GM19035 (cell line): ENCODE data around the gene JAK3.
"Not testable (repeated sequence)": the region's sequence is repeated elsewhere in the genome, so short reads cannot be mapped to it uniquely, and the experiment has no call there.

Experiments
- ATAC-seq: cut with Tn5 transposase; IDR thresholded peaks from one replicate; pipeline ENCODE4 v1.9.1; 2021; ENCODE audit not compliant: unreplicated experiment

Gene JAK3

DNA sequence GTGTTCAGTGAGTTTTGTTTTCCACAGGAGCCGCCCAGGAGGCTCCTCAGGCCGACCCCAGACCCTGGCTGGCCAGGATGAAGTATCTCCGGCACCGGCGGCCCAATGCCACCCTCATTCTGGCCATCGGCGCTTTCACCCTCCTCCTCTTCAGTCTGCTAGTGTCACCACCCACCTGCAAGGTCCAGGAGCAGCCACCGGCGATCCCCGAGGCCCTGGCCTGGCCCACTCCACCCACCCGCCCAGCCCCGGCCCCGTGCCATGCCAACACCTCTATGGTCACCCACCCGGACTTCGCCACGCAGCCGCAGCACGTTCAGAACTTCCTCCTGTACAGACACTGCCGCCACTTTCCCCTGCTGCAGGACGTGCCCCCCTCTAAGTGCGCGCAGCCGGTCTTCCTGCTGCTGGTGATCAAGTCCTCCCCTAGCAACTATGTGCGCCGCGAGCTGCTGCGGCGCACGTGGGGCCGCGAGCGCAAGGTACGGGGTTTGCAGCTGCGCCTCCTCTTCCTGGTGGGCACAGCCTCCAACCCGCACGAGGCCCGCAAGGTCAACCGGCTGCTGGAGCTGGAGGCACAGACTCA is 40.0 kb downstream of the JAK3 start:
- ATAC-seq: no peak

DNA sequence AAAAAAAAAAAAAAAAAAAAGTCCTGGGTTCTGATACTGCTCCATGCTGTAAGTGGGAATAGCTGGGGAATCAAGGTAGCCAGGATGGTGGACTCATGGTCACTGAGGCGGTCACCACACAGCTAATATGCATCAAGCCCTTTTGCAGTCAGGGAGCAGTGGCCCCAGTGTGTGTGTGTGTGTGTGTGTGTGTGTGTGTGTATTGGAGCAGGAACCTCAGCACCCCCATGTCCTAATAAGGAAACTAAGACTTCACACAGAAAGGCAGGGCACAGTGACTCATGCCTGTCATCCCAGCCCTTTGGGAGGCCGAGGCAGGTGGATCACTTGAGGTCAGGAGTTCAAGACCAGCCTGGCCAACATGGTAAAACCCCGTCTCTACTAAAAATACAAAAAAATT is 40.8 kb downstream of the JAK3 start:
- no peak for ATAC-seq

DNA sequence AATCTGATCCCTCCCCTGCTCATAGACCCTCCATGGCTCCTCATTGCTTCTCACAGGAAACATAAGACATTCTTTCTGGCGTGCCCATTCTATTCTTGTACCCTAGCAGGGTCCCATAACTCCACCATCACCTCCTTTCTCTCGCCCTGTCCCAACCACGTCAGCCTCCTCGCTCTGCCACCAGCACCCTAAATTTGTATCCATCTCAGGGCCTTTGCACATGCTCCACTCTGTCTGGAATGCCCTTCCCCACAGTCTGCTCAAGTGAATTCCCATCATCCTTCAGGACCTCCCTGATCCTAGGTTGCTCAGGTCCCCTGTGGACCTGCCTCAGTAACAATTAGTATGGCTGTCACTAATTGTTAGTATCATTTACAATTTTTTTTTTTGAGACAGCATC is 42.4 kb downstream of the JAK3 start:
- no peak for ATAC-seq

DNA sequence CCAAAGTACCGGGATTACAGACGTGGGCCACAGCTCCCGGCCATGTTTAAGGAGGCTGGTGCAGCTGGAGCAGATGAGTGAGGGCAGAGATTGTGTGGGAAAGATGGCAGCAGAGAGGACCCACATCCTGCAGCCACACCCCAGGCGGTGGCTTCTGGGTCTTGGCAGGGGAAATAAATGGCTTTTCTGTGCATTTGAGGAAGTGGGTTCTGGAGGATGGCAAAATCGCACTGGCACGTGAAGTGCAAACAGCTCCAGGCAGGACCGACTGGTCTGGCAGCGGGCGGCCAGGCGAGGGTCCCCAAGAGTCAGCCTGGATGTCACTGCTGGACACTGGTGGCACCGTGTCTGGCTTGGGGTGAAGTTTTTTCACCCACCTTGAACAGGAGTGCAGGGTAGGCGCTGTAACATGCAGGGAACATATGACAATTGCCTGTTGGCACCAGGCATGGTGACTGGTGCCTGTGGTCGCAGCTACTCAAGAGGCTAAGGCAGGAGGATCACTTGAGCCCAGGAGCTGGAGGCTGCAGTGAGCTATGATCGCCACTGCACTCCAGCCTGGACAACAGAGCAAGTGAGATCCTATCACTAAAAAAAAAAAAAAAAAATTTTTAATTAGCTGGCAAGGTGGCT is 44.4 kb downstream of the JAK3 start:
- ATAC-seq: no peak

DNA sequence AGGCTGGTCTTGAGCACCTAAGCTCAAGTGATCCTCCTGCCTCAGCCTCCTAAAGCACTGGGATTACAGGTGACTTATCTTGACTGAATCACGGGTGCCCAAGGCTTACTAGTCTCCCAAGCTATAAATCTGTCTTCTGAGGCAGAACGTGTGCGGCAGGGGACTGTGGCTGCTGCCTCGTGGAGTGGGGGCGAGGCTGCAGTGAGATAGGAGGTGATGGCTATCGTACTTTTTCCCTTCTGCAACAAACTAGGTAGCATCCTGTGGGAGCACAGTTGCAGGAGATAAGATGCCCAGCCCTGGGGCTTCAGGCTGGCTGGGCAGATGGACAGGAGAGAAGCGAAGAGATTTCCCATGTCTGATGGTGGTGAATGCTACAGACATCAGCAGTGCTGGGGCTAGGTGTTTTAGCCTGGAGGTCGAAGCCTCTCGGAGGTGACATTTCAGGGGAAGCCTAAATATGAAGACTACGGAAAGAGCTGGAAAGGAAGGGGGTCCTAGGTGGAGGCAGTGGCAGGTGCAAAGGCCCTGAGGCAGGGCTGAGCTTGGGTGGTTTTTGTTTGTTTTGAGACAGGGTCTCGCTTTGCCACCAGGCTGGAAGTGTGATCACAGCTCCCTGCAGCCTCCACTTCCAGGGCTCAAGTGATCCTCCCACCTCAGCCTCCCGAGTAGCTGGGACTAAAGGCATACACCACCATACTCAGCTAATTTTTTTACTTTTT is 45.5 kb downstream of the JAK3 start:
- no peak for ATAC-seq

DNA sequence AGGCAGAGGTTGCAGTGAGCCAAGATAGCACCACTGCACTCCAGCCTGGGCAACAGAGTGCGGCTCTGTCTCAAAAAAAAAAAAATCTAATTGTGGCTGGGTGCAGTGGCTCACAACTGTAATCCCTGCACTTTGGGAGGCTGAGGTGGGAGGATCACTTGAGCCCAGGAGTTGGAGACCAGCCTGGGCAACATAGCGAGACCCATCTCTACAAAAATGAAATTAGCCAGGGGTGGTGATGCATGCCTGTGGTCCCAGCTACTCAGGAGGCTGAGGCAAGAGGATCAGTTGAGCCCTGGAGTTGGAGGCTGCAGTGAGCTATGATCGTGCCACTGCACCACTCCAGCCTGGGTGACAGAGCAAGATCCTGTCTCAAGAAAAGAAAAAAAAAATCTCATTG is 49.2 kb downstream of the JAK3 start:
- not testable (repeated sequence) for ATAC-seq

DNA sequence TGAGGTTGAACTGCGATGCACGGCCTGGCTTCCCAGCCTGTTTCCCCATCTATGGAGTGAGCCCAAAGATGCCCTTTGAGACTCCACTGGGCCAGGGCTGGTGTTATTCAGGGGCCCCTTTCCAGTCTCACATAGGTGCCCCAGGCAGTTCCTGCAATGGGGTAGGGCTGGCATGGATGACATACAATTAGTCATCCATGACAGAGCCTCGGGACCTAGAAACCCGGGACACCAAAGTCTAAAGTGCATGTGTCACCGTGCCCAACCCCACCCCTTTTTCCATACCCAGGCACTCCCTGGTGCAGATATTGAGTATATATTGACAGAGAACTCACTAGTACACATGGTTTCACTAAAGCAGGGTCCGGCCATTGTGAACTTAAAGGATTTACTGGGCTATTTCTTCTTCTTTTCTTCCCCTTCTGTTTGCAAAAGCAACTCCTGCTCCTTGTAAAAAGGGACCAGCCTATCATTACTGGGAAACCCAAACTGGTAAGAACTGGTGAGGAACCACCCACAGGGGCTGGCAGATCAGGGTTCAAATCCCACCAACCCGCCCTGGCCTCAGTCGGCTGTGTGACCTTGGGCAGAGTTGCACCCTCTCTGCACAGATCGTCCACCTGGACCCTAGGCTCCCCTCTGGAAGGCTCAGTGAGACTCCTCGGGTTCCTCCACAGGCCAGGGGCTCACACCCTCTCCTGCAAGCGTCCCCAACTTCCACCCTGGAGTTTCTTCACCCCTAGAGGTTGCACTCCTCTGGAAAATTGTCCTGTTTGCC is 50.2 kb downstream of the JAK3 start:
- no peak for ATAC-seq

DNA sequence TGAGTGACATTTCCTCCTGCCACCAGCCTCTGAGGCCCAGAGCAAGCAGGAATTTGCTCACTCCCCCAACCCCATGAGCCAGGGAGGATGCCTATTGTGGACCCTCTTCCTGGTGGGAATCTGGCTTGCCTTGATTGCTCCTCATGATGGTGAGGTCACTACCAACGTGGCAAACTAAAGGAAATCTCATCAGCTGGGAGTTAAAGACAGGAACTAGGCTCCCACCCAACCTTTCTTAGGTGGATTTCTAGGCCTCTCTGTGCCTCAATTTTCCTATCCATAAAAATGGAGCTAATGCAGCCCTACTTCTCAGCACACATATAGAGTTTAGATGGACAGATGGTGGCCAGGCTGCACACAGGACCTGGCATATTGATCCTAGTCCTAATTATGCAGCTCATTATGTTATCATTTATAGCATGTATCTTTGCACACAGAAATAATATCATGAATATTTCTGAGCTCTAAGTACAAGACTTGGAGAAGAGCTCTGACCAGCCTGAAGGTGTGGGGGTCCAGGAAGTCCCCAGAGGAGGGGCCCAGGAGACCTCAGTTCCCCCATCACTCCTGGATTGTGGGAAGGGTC is 50.9 kb downstream of the JAK3 start:
- ATAC-seq: no peak

DNA sequence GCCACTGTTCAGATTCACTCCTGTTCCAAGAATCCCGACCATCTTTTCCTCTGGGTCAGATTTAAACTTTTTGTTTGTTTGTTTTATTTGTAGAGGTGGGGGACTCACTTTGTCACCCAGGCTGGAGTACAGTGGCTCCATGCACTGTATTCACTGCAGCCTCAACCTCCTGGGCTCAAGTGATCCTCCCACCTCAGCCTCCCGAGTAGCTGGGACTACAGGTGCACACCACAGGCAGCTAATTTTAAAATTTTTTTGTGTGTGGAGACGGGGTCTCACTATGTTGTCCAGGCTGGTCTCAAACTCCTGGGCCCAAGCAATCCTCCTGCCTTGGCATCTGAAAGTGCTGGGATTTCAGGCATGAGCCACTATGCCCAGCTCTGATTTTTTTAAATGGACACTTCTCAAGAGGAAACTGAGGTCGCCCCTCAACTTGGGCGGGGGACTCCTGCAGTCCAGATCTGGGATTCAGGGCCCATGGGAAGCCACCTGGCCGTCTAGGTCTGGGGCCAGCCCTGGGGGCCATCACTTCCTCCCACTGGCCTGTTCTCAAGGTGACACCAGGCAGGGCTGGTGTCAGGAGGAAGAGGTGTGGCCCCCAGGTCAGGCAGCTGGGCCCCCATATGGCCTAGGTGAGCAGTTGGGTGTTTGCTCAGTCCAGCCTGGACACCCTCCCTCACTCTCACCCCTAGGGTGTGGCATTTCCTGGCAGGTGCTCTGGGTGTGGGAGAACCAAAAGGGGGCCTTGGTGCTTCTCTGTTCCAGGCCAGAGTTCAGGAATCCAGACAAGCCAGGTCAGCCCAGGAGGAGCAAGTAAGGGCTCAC is 51.6 kb downstream of the JAK3 start:
- ATAC-seq: no peak

DNA sequence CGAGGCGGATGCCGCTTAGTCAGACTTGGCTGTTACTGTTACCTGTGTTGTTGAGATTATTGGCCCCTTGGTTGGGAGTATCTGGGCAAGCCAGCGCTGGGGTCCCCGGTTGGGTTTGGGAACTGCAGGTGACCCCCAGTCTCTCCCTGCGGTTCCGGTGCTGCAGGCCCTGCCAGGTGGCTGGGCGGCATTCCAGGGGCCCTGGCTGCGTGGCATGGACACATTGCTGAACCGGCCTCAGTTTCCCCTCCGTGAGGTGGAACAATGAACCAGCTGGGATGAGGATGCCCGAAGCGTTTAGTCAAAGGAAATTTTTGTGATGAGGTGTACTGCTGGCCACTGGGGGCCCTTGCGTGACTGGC is 52.3 kb downstream of the JAK3 start:
- ATAC-seq: no peak

DNA sequence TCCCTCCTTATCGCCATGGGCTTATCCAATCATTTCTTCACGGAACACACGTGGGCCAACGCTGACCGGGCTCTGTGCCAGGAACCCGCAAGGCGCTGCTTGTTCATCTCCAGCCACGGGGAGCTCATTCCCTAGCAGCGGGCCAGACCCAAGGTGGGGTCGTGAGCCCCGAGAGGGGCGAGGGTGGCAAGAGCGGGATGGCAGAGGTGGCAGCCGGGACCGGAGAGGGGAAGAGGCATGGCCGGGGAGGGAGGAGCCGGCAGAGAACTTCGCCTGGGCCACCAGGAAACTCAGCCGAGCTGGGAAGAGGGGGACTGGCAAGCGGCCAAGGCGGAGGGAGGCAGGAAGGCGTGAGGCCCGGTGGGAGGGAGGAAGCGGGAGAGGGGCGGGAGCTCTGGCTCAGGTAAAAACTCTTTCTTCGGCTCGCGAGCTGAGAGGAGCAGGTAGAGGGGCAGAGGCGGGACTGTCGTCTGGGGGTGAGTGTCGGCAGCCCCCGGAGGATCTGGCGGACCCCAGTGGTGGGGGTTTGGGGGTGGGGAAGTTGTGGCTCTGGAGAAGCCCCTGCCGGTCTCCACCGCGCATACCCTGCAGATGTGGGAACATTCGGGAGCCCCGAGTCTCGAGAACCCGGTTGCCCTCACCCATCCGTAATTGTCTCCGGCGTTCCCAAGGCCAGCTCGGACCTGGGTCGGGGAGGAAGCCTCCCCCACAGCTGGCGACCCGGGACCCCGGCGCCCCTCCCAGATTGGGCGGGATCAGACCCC is 52.9 kb downstream of the JAK3 start, which contains the start of gene B3GNT3:
Gene B3GNT3 (plus strand): TSS at position 408 of the 764 bp plus-strand sequence. CDS start 12,670 bp downstream, outside the sequence.
- no peak for ATAC-seq

DNA sequence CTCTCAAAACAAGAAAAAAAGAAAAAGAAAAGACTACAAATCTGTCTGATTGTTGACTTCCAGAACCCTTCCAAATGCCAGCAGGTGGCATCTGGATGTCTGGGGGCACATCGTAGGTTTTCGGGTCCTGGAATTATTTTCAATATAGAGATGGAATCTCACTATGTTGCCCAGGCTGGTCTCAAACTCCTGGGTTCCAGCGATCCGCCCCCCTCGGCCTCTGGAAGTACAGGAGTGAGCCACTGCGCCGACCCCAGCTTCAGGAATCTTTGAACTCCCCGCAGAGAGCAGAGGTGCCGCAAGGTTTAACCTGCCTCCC is 53.4 kb downstream of the JAK3 start:
- ATAC-seq: no peak

DNA sequence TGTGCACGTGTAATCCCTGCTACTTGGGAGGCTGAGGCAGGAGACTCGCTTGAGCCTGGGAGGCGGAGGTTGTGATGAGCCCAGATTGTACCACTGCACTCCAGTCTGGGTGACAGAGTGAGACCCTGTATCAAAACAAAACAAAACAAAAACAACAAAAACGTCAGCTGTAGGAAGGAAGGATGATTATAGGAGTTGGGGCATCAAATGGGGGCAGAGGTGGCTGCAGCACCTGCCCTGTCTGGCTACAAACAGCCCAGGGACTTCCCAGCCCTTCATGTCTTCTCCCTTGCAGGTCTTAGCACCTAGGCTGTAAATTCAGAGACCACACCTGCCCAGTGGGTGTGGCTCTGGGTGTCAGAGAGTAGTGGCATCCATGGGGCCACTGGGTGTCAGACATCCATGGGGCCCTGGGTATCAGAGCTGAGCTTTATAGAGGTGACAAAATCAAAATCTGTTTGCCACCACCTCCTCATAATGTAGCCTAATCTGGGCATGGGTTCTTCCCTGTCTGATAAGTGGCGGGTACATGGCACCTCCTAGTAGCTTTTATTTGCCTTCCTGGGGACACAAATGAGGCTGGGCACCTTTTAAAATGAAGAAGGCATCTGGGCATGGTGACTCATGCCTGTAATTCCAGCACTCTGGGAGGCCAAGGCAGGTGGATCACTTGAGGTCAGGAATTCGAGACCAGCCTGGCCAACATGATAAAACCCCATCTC is 57.6 kb downstream of the JAK3 start:
- ATAC-seq: no peak

DNA sequence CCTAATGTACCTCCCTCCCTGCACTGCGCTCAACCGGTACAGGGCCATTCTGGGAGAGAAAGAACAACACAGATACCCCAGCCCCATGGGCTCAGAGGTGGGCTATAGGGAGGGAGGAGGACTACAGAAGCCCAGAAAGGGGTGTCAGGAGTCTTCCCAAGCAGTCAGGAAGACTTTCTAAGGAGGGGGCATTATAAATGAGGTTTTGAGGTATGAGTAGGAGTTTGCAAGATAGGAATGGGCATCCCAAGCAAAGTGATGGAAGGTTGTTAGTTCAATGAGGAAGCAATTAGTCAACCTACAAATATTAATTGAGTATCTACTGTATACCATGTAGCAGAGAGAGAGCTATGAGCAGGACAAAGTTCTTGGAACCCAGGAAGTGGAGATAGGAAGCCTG is 59.1 kb downstream of the JAK3 start:
- ATAC-seq: no peak

DNA sequence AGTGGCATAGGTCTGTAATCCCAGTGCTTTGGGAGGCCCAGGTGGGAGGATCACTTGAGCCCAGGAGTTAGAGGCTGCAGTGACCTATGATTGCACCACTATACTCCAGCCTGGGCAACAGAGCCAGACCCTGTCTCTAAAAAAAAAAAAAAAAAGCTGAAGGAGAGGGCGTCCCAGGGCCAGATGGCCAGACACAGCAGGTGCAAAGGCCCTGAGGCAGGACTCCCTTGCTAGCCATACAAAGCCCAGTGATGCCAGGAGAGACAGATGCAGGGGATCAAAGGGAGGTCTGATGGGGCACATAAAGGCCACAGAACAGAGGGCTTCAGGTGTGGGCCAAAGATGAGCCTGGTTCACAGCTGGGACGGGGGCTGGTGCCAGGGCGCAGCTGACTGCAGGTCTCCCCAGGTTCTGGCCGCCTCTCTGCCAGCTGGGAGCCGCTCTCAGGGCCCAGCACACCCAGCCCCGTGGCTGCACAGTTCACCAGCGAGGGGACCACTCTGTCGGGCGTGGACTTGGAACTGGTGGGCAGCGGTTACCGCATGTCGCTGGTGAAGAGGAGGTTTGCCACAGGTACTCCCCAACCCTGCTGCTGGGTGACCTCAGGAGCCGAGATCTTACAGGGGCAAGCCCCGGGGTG is 60.4 kb downstream of the JAK3 start:
- ATAC-seq: no peak

DNA sequence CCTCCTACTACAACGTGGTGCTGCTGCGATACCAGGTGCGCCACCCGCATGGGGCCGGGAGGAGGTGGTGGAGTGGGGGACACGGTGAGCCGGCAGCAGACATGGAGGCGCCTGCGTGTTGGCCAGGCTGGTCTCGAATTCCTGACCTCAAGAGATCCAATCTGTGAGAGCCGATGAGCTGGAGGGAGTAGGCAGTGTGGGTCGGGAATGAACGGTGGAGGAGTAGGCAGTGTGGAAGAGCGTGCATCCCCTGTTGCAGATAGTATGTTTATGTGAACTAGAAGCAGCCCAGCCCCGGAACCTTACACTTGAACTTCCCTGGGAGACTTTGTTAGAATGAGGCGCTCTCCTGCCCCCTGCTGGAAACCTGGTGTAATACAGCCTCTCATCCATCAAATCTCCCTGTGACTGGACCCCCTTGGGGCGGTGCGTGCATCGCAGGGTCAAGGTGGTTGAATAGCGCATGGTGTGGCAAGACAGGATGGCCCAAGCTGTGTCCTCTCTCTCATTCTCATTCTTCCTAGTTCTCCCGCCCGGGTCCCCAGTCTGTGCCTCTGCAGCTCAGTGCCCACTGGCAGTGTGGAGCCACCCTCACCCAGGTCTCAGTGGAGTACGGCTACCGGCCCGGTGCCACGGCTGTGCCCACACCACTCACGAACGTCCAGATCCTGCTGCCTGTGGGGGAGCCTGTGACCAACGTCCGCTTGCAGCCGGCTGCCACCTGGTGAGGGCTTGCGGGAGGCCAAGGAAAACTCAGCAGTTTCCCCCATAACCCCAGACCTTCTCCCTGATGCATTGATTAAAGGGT is 63.4 kb downstream of the JAK3 start:
- ATAC-seq: no peak

DNA sequence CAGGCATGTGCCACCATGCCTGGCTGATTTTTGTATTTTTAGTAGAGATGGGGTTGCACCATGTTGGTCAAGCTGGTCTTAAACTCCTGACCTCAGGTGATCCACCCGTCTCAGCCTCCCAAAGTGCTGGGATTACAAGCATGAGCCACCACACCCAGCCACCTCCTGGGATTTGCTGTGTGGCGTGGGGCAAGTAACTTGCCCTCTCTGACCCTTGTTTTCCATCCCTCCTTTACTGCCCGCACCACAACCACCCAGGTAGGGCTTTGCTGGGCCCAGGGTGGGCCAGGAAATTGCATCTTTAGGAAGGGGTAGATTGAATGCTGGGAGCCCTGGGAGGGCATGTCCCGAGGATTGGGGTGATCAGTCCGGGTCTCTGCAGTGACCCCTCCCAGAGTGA is 64.1 kb downstream of the JAK3 start:
- ATAC-seq: not testable (repeated sequence)

DNA sequence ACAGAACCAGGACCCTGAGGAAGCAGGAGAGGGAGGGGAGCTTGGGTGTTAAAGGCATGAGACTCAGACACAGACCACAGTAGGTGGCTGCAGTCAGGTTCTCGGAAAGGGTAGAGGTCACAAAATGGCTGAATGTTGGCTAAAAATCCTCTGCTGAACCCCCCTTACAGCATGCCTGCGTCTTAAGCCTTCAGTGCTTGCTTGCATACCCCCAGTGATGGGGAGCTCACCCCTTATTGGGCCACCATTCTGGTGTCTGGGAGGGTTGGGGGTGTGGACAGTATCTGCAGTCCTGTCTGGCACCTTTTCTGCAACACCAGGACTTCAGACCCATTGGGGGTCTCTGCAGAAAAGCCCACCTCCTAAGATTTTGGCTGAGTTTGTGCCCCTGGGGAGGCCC is 67.0 kb downstream of the JAK3 start:
- ATAC-seq: no peak
